Erythroblast (primary cell): ENCODE measurements around the gene MAEA.

Experiments
- DNase-seq, 2 experiments: peaks; one replicate each; lab custom pipeline; 2025; lab: John Stamatoyannopoulos, UW
- GATA1 ChIP-seq: IDR thresholded peaks from 2 replicates; pipeline ENCODE4 v1.6.1; 2011; ENCODE audit warnings: low read depth, mild to moderate bottlenecking, control low read depth, low read length, moderate library complexity
- POLR2A ChIP-seq: IDR thresholded peaks from 2 replicates; pipeline ENCODE4 v1.6.1; 2011; ENCODE audit warnings: mild to moderate bottlenecking, low read length

The MAEA gene

DNA sequence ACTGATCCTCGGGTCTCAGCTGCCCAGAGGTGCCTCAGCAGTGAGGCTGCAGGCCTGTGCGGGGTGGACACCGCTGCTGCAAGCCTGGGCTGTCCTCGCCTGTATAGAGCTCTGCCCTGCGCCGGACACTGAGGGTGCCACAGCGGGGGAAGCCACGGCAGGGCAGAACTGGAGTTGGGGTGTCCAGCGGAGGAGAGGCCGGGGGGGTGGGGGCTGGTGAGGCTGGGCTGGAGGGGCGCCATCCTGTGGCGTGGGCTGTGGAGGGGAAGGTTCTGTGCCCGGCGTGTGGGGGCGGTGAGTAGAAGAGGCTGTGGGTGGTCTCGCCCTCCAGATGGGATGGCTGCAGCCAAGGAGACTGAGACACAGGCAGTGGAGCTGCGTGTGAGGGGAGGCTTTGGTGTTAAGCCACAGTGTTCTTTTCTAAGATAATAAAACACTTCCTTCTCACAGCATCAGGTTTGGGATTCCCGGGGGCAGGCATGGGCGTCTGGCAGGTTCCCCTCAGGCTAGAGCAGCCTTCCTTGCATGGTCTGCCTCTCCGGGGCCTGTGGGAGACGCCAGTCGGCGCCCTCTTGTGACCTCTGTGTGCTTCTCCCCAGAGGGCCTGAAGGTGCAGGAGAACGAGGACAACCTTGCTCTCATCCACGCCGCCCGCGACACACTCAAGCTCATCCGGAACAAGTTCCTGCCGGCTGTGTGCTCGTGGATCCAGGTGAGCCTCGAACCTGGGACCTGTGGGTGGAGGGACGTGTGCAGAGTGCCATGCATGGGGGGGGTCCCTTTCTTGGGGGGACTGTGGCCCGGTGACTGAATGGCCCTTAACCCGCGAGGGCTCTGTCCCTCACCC, 64.7 kb downstream of the MAEA start:
- TF ChIP-seq POLR2A (no peak), GATA1 (no peak)
- no peak for DNase-seq

- no peak for DNase-seq
- TF ChIP-seq POLR2A: no peak
Observed at GRCh38 chr4:1354983-1355275, 65.2 kb downstream of the MAEA start.

DNA sequence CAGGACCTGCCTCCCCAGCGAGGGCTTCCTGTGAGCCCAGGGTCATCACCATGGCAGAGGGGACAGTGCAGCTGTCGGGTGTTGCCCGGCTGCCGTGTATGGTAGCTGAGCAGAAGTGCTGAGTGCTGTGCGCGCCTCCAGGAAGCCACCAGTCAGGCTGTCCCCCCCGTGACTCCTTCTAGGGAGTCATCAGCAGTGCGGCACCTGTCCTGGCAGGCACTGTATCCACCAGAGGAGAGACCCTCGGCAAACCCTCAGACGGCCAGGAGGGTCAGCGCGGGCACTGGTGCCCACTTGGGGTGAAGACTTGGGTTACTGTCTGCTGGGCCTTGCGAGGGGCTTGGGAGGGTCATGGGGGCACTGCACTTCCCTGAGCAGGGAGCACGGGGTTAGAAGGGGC, 65.7 kb downstream of the MAEA start:
- TF ChIP-seq GATA1 (no peak), POLR2A (no peak)
- DNase-seq: no peak

- peak; percentile 63 to 77 for DNase-seq
- TF ChIP-seq POLR2A: no peak
- no peak for TF ChIP-seq GATA1
Observed at GRCh38 chr4:1356181-1356998, 66.7 kb downstream of the MAEA start.

GRCh38 chr4:1357356-1358248, 67.9 kb downstream of the MAEA start:
- TF ChIP-seq GATA1 (no peak), POLR2A (no peak)
- no peak for DNase-seq

DNA sequence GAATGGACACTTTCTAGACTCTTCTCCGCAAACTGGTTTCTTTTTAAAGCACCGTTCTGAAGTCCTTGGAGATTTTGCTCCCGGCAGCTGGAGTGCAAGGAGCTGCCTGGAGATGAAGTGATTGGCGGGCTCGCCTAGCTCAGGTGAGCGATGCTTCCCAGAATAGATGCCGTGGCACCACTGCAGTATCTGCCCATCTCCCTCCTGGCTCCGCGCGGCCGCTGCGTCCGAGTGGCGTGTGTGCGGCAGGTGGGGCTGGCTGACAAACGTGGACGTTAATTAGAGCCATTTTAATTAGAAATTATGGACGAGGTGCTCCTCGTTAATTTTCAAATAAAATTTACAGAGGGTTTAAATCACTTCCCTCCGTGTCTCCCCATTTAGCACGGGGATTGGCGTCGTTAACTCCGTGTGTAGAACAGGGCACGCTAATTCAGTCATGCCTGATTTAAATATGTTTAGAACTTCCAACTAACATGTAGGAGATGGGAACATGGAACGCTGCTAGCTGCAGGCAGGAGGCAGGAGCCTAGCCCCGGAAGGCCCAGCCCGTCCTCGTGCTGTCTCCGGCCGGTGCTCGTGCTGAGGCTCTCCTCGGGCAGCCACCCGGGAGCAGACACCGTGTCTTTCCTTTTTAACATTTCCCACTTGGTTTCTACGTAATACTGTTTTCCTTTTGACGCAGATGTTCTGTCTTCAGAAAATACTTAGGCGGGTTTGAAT, 68.9 kb downstream of the MAEA start:
- TF ChIP-seq GATA1 (no peak), POLR2A (no peak)
- no peak for DNase-seq

- TF ChIP-seq POLR2A: no peak
- no peak for TF ChIP-seq GATA1
- no peak for DNase-seq
Observed at GRCh38 chr4:1359144-1359501, 69.4 kb downstream of the MAEA start.

- DNase-seq: no peak
- TF ChIP-seq GATA1 (no peak), POLR2A (no peak)
Observed at GRCh38 chr4:1359976-1360375, 70.3 kb downstream of the MAEA start.

- TF ChIP-seq POLR2A (no peak), GATA1 (no peak)
- DNase-seq: no peak
Observed at GRCh38 chr4:1360423-1361283, 71.0 kb downstream of the MAEA start.

DNA sequence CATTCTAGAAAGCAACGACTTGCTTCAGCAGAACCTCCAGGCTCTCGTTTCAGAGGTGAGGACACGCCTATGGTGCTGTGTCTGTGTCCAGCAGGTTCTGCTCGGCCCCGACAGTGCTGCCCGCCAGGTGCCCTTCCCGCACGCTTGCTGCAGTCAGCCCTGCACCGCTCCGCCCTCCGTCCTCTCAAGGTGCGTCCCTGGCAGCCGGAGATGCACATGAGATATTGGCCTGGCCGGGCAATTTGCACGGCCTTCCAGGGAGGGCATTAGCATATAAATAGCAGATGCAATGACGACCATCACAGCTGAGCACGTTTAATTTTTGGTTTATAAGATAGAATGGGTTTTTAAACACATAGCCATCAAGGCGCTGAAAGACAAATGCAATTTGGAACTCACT, 71.7 kb downstream of the MAEA start:
- DNase-seq: no peak
- TF ChIP-seq GATA1 (no peak), POLR2A (no peak)

- DNase-seq: no peak
- TF ChIP-seq POLR2A (no peak), GATA1 (no peak)
Observed at GRCh38 chr4:1362046-1362445, 72.4 kb downstream of the MAEA start.

DNA sequence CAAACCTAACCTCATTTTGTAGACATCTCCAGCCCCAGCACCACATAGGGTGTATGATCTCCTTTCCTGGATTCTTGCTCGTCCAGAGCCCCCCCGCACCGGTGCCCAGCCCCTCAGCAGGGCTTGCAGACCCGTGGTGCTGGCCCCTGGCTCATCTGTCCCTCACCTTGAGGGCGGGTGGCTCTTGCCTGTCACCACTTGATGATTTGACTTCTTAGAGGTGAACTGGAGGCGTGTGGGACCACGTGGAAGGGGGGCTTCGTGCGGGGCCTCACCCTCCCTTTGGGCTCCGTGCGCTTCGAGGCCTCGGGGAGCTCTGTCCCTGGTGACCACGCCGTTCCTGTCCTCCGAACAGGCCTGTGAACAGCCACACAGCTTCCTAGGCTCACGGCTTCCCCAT, 72.8 kb downstream of the MAEA start:
- no peak for DNase-seq
- no peak for TF ChIP-seq POLR2A
- TF ChIP-seq GATA1: no peak
